WTC11 (cell line): Measurements from ENCODE around the gene BRPF1.

Source experiments
- CBFB ChIP-seq: sonication (generic); formaldehyde crosslinking; IDR thresholded peaks from 2 replicates; pipeline ENCODE4 v1.8.1; 2022; ENCODE audit warnings: mild to moderate bottlenecking, low read depth, missing genetic modification reagents
- CTCF ChIP-seq: fragments of 200-600 bp; IDR thresholded peaks from 2 replicates; pipeline ENCODE4 v1.8.0; 2022; ENCODE audit warnings: antibody characterized with exemption
- ETV6 ChIP-seq: sonication (generic); formaldehyde crosslinking; IDR thresholded peaks from 2 replicates; pipeline ENCODE4 v1.8.1; 2022; ENCODE audit warnings: mild to moderate bottlenecking, missing genetic modification reagents
- TP53 ChIP-seq: sonication (generic); formaldehyde crosslinking; IDR thresholded peaks from 2 replicates; pipeline ENCODE4 v1.8.1; 2023; ENCODE audit warnings: mild to moderate bottlenecking, missing genetic modification reagents
- ZBTB21 ChIP-seq: sonication (generic); formaldehyde crosslinking; IDR thresholded peaks from 2 replicates; pipeline ENCODE4 v1.8.1; 2023; ENCODE audit warnings: mild to moderate bottlenecking, missing genetic modification reagents, borderline replicate concordance
- ZNF232 ChIP-seq: sonication (generic); formaldehyde crosslinking; IDR thresholded peaks from 2 replicates; pipeline ENCODE4 v1.8.0; 2022; ENCODE audit warnings: mild to moderate bottlenecking, missing genetic modification reagents

- TF ChIP-seq ETV6 (CRISPR knock-in tag) = no peak
- TF ChIP-seq CBFB (CRISPR knock-in tag) = no peak
- TF ChIP-seq TP53 (CRISPR knock-in tag) = no peak
- no peak for TF ChIP-seq CTCF
- no peak for TF ChIP-seq ZNF232 (CRISPR knock-in tag)
- TF ChIP-seq ZBTB21 (CRISPR knock-in tag) = no peak
Measured at GRCh38 chr3:9739181-9739580, 7.6 kb downstream of the BRPF1 start.
